Left lung (tissue), 10 donors: ENCODE data around the gene TTPAL. TPM values are rescaled to one million over a fixed set of nuclear protein-coding genes. Genes with fewer than 3 reads are reported as not detected.

Source experiments
- ATAC-seq: fragments of 200-7000 bp; cut with Tn5 transposase; one replicate; pipeline ENCODE4 v1.9.1; 2020; ENCODE audit warnings: moderate library complexity
- DNase-seq, 4 donors: peaks; one replicate each; pipeline ENCODE4 v3.0.0-alpha.2; 2013 to 2020
- H3K27ac ChIP-seq, 2 donors: fragments of 200-600 bp; sonication (generic) in 1 of 2; one replicate each; pipeline versions ENCODE4 v1.5.0 to v1.8.0; 2020 to 2021
- H3K27me3 ChIP-seq, 2 donors: fragments of 200-600 bp; sonication (generic) in 1 of 2; one replicate each; pipeline versions ENCODE4 v1.5.0 to v1.8.0; 2020 to 2021
- H3K36me3 ChIP-seq, 2 donors: fragments of 200-600 bp; sonication (generic) in 1 of 2; one replicate each; pipeline versions ENCODE4 v1.5.0 to v1.8.0; 2020 to 2021
- H3K4me1 ChIP-seq, 2 donors: fragments of 200-600 bp; one replicate each; pipeline ENCODE4 v1.8.0; 2021
- H3K4me3 ChIP-seq, 2 donors: fragments of 200-600 bp; sonication (generic) in 1 of 2; one replicate each; pipeline versions ENCODE4 v1.5.0 to v1.8.0; 2020 to 2021; ENCODE audit warnings: mild to moderate bottlenecking in 1 of 2
- H3K9me3 ChIP-seq, 2 donors: fragments of 200-600 bp; sonication (generic) in 1 of 2; one replicate each; pipeline versions ENCODE4 v1.5.0 to v1.8.0; 2020 to 2021
- intact Hi-C, 2 donors: fragments of 100-400 bp; cut with DNase I; formaldehyde crosslinking; loops; one replicate each; pipeline versions ENCODE4 v1.11.2 to v1.14.2; 2022
- polyA plus RNA-seq, 6 donors: library from polyadenylated mRNA; unstranded; fragments of 120-200 nt; gene quantifications; one replicate each; pipeline ENCODE4 v1.2.1, GENCODE V29; 2013; ENCODE audit not compliant: insufficient read length in 6 of 6
- total RNA-seq, 2 donors: library from RNA; stranded (reverse); fragmentation: NEBNext Ultra II Directional; extraction: Animal tissue kit (Norgen Biotek cat#: 25700); gene quantifications; one replicate each; pipeline ENCODE4 v1.2.1, GENCODE V29; 2021
- TF ChIP-seq, protein P1 (sequence below), 2 donors: fragments of 200-600 bp; sonication (generic) in 1 of 2; IDR thresholded peaks; one replicate each; pipeline versions ENCODE4 v1.5.0 to v1.8.0; 2021; ENCODE audit warnings: antibody characterized with exemption in 2 of 2
- donor health status: DM: no; HTN: yes; CAD: no.
- donor health status: DM: no; HTN: no; CAD: no.

Gene TTPAL
- total and polyA plus RNA-seq, 8 donors = 9.0 to 15.1 (median 11.7) TPM

DNA sequence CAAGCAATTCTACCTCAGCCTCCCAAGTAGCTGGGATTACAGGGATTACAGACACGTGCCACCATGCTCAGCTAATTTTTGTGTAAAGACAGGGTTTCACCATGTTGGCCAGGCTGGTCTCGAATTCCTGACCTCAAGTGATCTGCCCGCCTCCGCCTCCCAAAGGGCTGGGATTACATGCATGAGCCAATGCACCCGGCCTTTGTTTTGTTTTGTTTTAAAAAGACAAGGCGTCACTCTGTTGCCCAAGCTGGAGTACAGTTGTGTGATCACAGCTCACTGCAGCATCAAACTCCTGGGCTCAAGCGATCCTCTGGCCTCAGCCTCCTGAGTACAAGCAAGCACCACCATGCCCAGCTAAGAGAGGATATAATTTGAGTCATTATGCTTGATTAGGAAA is 40.8 kb downstream of the TTPAL start:
- Histone ChIP-seq H3K27ac (no peak overlapping the region), H3K27me3 (no peaks in the 10 kb centered on the region), H3K36me3 (peaks cover 0 to 24% of the 10 kb centered on the region in 2 donors), H3K4me3 (no peak overlapping the region), H3K4me1 (peaks cover 25 to 68% of the 10 kb centered on the region in 2 donors), H3K9me3 (no peaks in the 10 kb centered on the region)
- intact Hi-C loops = no loop called here
- no peak for DNase-seq
- TF ChIP-seq, protein P1, sequence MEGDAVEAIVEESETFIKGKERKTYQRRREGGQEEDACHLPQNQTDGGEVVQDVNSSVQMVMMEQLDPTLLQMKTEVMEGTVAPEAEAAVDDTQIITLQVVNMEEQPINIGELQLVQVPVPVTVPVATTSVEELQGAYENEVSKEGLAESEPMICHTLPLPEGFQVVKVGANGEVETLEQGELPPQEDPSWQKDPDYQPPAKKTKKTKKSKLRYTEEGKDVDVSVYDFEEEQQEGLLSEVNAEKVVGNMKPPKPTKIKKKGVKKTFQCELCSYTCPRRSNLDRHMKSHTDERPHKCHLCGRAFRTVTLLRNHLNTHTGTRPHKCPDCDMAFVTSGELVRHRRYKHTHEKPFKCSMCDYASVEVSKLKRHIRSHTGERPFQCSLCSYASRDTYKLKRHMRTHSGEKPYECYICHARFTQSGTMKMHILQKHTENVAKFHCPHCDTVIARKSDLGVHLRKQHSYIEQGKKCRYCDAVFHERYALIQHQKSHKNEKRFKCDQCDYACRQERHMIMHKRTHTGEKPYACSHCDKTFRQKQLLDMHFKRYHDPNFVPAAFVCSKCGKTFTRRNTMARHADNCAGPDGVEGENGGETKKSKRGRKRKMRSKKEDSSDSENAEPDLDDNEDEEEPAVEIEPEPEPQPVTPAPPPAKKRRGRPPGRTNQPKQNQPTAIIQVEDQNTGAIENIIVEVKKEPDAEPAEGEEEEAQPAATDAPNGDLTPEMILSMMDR (IDR thresholded peaks at IDR 0.05) = no peak
- no peak for ATAC-seq

DNA sequence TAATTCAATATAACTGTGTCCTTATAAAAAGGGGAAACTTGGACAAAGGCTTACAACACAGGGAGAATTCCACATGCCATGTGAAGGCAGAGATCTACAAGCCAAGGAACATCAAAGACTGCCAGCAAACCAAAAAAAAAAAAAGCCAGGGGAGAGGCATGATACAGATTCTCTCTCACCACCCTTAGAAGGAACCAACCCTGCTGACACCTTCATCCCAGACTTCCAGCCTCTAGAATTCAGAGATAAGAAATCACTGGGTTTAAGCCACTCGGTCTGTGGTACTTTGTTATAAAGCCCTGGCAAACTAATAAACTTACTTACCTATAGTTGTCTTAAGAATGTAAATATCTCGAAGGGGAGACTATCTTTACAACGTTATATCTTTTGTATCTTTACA is 41.8 kb downstream of the TTPAL start:
- Histone ChIP-seq H3K27me3 (no peaks in the 10 kb centered on the region), H3K9me3 (no peaks in the 10 kb centered on the region), H3K36me3 (peaks cover 0 to 14% of the 10 kb centered on the region in 2 donors), H3K4me1 (peaks cover 25 to 72% of the 10 kb centered on the region in 2 donors), H3K27ac (no peak overlapping the region), H3K4me3 (no peak overlapping the region)
- DNase-seq = no peak
- intact Hi-C loops = no loop called here
- ATAC-seq = no peak
- TF ChIP-seq, protein P1 (IDR thresholded peaks at IDR 0.05) = no peak

DNA sequence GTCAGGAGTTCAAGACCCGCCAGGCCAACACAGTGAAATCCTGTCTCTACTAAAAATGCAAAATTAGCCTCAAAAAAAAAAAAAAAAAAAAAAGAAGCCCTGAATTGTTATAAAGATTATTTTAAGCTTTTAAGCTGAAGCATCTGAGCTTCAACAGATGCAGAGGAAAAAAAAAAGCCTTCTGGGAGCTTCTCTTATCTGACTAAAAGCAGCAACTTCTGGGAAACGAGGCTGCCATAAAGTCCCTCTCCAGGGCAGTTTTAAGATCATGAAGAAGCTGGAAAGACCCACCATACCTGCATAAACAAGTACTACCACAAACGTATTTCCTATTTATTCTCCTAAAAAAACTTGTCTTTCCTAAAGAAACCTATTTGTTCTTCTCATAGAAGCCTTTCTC is 42.6 kb downstream of the TTPAL start:
- Histone ChIP-seq H3K4me1 (peaks cover 27 to 73% of the 10 kb centered on the region in 2 donors), H3K4me3 (no peak overlapping the region), H3K36me3 (peaks cover 0 to 8% of the 10 kb centered on the region in 2 donors), H3K27me3 (no peaks in the 10 kb centered on the region), H3K9me3 (no peaks in the 10 kb centered on the region), H3K27ac (peak overlapping the region in 1 of 2 donors; percentile 15)
- DNase-seq (no peak), ATAC-seq (no peak)
- TF ChIP-seq, protein P1 (IDR thresholded peaks at IDR 0.05) = no peak
- intact Hi-C loops = no loop called here

DNA sequence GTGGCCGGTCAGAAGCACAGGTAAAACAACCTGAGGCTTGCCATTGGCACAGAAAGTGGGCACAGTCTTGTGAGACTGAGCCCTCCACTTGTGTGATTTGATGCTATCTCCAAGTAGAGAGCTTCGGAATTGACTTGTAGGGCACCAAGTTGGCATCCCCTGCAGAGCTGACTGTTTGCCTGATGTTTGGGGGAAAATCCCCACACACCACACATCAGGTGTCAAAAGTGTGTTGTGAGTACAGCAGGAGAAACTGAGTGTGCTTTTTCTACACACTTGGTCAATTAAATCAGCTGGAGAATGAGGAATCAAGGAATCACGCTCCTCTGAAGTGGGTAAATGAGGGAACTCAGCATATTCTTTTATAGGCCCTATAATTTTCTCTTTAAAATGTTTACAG is 45.2 kb downstream of the TTPAL start:
- peak overlapping the region; percentile 91 to 98 for H3K27ac ChIP-seq
- DNase-seq (no peak), ATAC-seq (no peak)
- no peaks in the 10 kb centered on the region for H3K36me3 ChIP-seq
- no peaks in the 10 kb centered on the region for H3K9me3 ChIP-seq
- peak overlapping the region; percentile 56 to 86 for H3K4me3 ChIP-seq
- intact Hi-C loops = no loop called here
- H3K4me1 ChIP-seq = peaks cover 27 to 56% of the 10 kb centered on the region in 2 donors
- H3K27me3 ChIP-seq = no peaks in the 10 kb centered on the region
- TF ChIP-seq, protein P1 (IDR thresholded peaks at IDR 0.05) = no peak

DNA sequence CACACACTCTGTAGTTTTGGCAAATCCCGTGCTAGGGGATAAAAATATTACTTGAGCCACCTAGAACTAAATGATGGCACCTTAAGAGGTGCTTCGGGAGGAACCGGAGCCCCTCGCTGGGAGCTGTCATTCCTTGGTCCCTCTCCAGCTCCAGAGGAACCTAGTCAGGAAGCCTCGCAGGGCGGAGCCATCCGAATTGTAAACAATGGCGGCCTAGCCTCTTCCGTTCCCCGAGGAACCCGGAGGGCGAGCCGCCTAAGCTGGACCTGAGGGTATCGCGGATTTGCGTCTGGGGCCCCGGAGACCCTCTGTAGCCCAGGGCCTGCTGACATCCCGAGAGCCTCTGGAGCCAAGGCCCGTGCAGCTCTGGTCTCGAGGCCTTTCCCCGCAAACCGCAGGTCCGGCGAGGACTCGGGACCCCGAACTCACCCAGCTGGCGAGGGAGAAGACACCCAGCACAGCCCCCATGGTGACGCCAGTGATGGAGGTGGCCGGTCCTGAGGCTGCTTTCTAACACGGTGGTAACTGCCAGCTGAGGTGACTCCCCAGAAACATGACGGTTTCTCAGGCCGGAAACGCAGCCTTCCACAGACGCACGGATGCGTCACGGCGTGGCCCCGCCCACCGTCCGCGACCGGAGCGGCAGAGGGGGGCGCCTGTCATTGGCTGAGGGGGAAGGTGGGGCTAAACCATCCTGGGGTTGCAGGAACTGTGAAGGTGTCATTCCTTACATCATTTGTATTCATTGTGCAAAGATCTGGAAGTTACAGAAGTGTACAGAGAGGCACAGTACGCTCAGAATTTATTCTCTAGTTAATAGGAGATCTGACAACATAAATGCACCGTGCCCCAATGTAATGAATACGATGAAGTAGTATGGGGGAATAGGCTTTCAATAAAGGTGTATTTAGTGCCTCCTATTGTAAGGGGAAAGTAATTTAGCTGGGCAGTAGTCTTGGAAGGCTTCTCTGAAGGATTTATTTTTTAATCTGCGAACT is 46.1 kb downstream of the TTPAL start, which contains the start of gene SERINC3:
SERINC3 (minus strand) TSS at position 587 of the 998 bp plus-strand sequence; CDS start at position 468, 119 bp downstream.
- ATAC-seq (peak; percentile 100), DNase-seq (peak; percentile 91 to 98 (median 96))
- intact Hi-C loops = no loop called here
- Histone ChIP-seq H3K36me3 (no peaks in the 10 kb centered on the region), H3K27me3 (no peaks in the 10 kb centered on the region), H3K4me1 (peaks cover 27 to 47% of the 10 kb centered on the region in 2 donors), H3K27ac (peak within 1 kb of the TSS; percentile 91 to 98), H3K4me3 (peak within 1 kb of the TSS; percentile 56 to 86), H3K9me3 (no peaks in the 10 kb centered on the region)
- TF ChIP-seq, protein P1 (IDR thresholded peaks at IDR 0.05) = no peak
